Measurements from ENCODE around the gene NRXN3. TPM values are rescaled to one million over a fixed set of nuclear protein-coding genes. Genes with fewer than 3 reads are reported as not detected.

NRXN3 gene
- total RNA-seq, 1 donor from 2014 or later = 18.0 TPM

DNA sequence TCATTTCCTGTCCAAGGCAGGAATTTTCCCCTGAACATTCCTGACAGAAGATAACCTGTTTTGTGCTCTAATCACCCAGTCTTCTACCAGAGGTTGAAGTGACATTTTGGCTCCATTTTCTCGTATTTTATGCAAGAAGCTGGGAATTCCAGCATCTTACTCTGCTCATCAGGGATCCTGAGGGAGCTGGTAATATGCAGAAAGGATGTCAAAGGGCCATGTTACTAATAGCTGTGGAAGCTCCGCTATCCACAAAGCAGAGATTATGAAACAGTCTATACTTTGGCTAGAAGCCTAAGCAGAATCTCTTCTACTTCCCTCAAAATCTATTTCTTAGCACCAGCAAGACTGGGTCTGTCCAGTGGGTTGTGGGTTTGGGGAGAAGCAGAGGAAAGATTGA is 1428.2 kb downstream of the NRXN3 start:
- H3K4me2 ChIP-seq (ENCODE audit: low read length) = peak overlapping the region; percentile 65
- peak overlapping the region; percentile 19 for H3K9ac ChIP-seq (ENCODE audit: low read length)
- H3K9me3 ChIP-seq (ENCODE audit: insufficient read depth, low read depth, low read length) = peaks cover 8% of the 10 kb centered on the region
- H4K20me1 ChIP-seq (ENCODE audit: insufficient read depth, low read length) = no peaks in the 10 kb centered on the region
- H3K27me3 ChIP-seq (ENCODE audit: insufficient read depth, low read length) = no peaks in the 10 kb centered on the region
- H3K27ac ChIP-seq (ENCODE audit: low read depth, low read length) = peak overlapping the region; percentile 69
- no peak overlapping the region for H2AFZ ChIP-seq (ENCODE audit: low read depth, low read length)
- H3K9me3 Mint-ChIP-seq (ENCODE audit: unreplicated experiment) = peaks cover 4% of the 10 kb centered on the region
- peaks cover 21% of the 10 kb centered on the region for H3K4me1 ChIP-seq (ENCODE audit: insufficient read depth, low read length)
- no peaks in the 10 kb centered on the region for H3K79me2 ChIP-seq (ENCODE audit: insufficient read depth, low read length)
- peak; percentile 70 for FAIRE-seq
- H3K36me3 ChIP-seq (ENCODE audit: insufficient read depth, low read length) = no peaks in the 10 kb centered on the region
- no peak for TF ChIP-seq EZH2 (IDR thresholded peaks at IDR 0.05; ENCODE audit: insufficient read depth, low read length)
- TF ChIP-seq, protein P1, sequence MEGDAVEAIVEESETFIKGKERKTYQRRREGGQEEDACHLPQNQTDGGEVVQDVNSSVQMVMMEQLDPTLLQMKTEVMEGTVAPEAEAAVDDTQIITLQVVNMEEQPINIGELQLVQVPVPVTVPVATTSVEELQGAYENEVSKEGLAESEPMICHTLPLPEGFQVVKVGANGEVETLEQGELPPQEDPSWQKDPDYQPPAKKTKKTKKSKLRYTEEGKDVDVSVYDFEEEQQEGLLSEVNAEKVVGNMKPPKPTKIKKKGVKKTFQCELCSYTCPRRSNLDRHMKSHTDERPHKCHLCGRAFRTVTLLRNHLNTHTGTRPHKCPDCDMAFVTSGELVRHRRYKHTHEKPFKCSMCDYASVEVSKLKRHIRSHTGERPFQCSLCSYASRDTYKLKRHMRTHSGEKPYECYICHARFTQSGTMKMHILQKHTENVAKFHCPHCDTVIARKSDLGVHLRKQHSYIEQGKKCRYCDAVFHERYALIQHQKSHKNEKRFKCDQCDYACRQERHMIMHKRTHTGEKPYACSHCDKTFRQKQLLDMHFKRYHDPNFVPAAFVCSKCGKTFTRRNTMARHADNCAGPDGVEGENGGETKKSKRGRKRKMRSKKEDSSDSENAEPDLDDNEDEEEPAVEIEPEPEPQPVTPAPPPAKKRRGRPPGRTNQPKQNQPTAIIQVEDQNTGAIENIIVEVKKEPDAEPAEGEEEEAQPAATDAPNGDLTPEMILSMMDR (IDR thresholded peaks at IDR 0.05; ENCODE audit: insufficient read depth, low read depth, low read length) = no peak
- no peak overlapping the region for H3K4me3 Mint-ChIP-seq (ENCODE audit: unreplicated experiment)
- peak; percentile 89 for DNase-seq (ENCODE audit: low read depth)
- H3K4me3 ChIP-seq (ENCODE audit: insufficient read depth, low read depth, low read length) = no peak overlapping the region
- peaks cover 38% of the 10 kb centered on the region for H3K4me1 Mint-ChIP-seq (ENCODE audit: low read depth, unreplicated experiment)
- H3K36me3 Mint-ChIP-seq (ENCODE audit: low read depth, unreplicated experiment) = peaks cover 1% of the 10 kb centered on the region
- H3K27ac Mint-ChIP-seq (ENCODE audit: unreplicated experiment) = peak overlapping the region; percentile 80
- H3K27me3 Mint-ChIP-seq (ENCODE audit: low read depth, unreplicated experiment) = no peaks in the 10 kb centered on the region

DNA sequence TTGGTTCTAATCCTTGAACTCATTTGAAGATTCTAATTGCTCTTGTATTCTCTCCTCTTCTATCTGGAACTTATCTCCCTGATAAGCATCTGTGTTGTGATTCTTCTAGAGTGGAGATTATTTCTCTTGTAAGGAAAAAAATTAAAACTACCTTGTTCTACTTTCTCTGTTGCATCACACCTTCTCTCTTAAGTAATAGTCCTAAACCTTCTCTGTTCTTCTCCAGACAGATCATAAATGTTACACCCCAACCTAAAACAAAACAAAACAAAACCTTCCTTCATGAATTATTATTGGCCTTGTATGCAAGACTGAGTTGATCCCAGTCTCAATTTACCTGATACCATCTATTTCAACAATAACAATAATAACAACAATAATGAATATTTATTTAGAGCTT is 1429.1 kb downstream of the NRXN3 start:
- Histone ChIP-seq H3K4me3 (ENCODE audit: insufficient read depth, low read depth, low read length) (no peak overlapping the region), H3K9ac (ENCODE audit: low read length) (no peak overlapping the region), H3K36me3 (ENCODE audit: insufficient read depth, low read length) (no peaks in the 10 kb centered on the region), H3K27me3 (ENCODE audit: insufficient read depth, low read length) (no peaks in the 10 kb centered on the region), H2AFZ (ENCODE audit: low read depth, low read length) (no peak overlapping the region), H3K4me1 (ENCODE audit: insufficient read depth, low read length) (peaks cover 21% of the 10 kb centered on the region), H3K9me3 (ENCODE audit: insufficient read depth, low read depth, low read length) (peaks cover 8% of the 10 kb centered on the region), H3K27ac (ENCODE audit: low read depth, low read length) (no peak overlapping the region), H3K79me2 (ENCODE audit: insufficient read depth, low read length) (no peaks in the 10 kb centered on the region), H4K20me1 (ENCODE audit: insufficient read depth, low read length) (no peaks in the 10 kb centered on the region), H3K4me2 (ENCODE audit: low read length) (no peak overlapping the region)
- Mint-ChIP-seq H3K9me3 (ENCODE audit: unreplicated experiment) (peaks cover 4% of the 10 kb centered on the region), H3K36me3 (ENCODE audit: low read depth, unreplicated experiment) (peaks cover 1% of the 10 kb centered on the region), H3K4me3 (ENCODE audit: unreplicated experiment) (no peak overlapping the region), H3K4me1 (ENCODE audit: low read depth, unreplicated experiment) (peaks cover 38% of the 10 kb centered on the region), H3K27me3 (ENCODE audit: low read depth, unreplicated experiment) (no peaks in the 10 kb centered on the region), H3K27ac (ENCODE audit: unreplicated experiment) (peak overlapping the region; percentile 80)
- FAIRE-seq (no peak), DNase-seq (ENCODE audit: low read depth) (no peak)
- TF ChIP-seq, protein P1 (IDR thresholded peaks at IDR 0.05; ENCODE audit: insufficient read depth, low read depth, low read length) = no peak
- no peak for TF ChIP-seq EZH2 (IDR thresholded peaks at IDR 0.05; ENCODE audit: insufficient read depth, low read length)

DNA sequence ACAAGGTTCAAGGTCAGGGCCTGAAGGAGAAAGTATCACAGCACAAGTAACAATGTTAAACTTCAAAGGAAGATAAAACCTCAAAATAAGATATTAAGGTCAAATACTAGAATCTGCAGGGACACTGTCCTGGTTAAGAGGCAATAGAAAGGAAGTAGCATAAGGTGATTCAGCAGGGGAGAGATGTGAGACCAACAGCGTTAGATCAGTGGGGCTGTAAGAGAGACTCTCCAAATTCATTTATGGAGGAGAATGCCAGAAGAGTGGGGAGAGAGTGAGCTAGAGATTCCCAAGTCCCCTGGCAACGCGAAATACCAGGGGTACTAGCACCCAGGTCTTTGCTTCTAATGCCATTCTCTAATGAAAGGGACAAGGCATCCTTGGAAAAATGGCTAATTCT is 1430.2 kb downstream of the NRXN3 start:
- FAIRE-seq (no peak), DNase-seq (ENCODE audit: low read depth) (no peak)
- Histone ChIP-seq H3K4me1 (ENCODE audit: insufficient read depth, low read length) (peaks cover 21% of the 10 kb centered on the region), H3K27me3 (ENCODE audit: insufficient read depth, low read length) (no peaks in the 10 kb centered on the region), H2AFZ (ENCODE audit: low read depth, low read length) (no peak overlapping the region), H4K20me1 (ENCODE audit: insufficient read depth, low read length) (no peaks in the 10 kb centered on the region), H3K79me2 (ENCODE audit: insufficient read depth, low read length) (no peaks in the 10 kb centered on the region), H3K9ac (ENCODE audit: low read length) (no peak overlapping the region), H3K27ac (ENCODE audit: low read depth, low read length) (no peak overlapping the region), H3K9me3 (ENCODE audit: insufficient read depth, low read depth, low read length) (peaks cover 4% of the 10 kb centered on the region), H3K36me3 (ENCODE audit: insufficient read depth, low read length) (no peaks in the 10 kb centered on the region), H3K4me3 (ENCODE audit: insufficient read depth, low read depth, low read length) (no peak overlapping the region), H3K4me2 (ENCODE audit: low read length) (no peak overlapping the region)
- Mint-ChIP-seq H3K9me3 (ENCODE audit: unreplicated experiment) (no peaks in the 10 kb centered on the region), H3K27ac (ENCODE audit: unreplicated experiment) (no peak overlapping the region), H3K4me1 (ENCODE audit: low read depth, unreplicated experiment) (peaks cover 36% of the 10 kb centered on the region), H3K27me3 (ENCODE audit: low read depth, unreplicated experiment) (no peaks in the 10 kb centered on the region), H3K36me3 (ENCODE audit: low read depth, unreplicated experiment) (peaks cover 1% of the 10 kb centered on the region), H3K4me3 (ENCODE audit: unreplicated experiment) (no peak overlapping the region)
- TF ChIP-seq EZH2 (IDR thresholded peaks at IDR 0.05; ENCODE audit: insufficient read depth, low read length) = no peak
- TF ChIP-seq, protein P1 (IDR thresholded peaks at IDR 0.05; ENCODE audit: insufficient read depth, low read depth, low read length) = no peak

Data from astrocyte (in vitro differentiated cells and primary cell).